Ammon's horn (tissue), 1 donor: ENCODE results near the gene WDR73.
A peak's percentile ranks its signal among the peaks of the same experiment; 100 is the strongest.

ENCODE experiments used
- DNase-seq: peaks from one replicate; pipeline ENCODE4 v3.0.0-alpha.2; 2016; ENCODE audit warnings: low spot score

WDR73 gene

GRCh38 chr15:84609818-84610525 is 44.1 kb downstream of the WDR73 start:
- DNase-seq, result no peak

DNA sequence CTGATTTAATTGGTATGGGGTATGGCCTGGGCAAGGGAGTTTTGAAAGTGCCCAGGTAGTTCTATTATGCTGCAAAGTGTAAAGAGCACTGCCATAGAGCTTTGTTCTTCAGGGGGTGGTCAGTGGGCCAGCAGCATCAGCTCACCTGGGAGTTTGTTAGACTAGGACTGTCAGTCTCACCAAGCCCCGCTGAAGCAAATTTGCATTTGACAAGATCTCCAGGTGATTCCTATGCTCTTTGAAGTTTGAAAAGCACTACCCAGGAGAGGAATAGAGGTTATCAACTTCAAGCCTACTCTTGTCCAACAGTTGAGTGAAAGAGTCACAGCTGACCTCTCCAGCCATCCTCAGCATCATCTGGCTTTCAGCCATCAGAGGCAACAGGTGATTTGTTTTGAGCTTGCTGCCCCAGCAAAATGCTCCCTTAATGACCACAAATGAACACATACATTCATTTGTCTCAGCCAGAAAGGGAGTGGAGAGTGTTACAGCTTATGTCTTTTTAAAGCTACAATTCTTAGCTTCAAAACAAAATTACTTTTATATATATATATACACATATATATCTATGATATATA is 45.3 kb downstream of the WDR73 start:
- DNase-seq, result no peak

GRCh38 chr15:84606653-84607120 is 47.4 kb downstream of the WDR73 start:
- DNase-seq, result no peak

DNA sequence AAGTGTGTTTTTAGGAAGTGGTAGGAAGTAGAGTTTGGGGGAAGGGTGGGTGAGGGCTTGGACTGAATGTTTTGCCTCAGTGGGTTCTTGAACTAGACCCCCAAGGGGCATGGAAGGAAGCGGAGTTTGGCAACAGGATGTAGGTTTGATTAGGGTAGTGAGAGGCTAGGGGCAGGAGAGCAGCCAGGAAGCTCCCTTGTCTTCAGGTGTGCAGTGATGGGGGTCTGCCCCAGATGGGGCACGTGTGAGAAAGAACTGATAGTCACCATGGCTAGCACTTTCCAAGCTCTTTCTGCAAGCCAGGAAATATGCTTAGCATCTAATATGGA is 48.6 kb downstream of the WDR73 start:
- DNase-seq, result no peak

DNA sequence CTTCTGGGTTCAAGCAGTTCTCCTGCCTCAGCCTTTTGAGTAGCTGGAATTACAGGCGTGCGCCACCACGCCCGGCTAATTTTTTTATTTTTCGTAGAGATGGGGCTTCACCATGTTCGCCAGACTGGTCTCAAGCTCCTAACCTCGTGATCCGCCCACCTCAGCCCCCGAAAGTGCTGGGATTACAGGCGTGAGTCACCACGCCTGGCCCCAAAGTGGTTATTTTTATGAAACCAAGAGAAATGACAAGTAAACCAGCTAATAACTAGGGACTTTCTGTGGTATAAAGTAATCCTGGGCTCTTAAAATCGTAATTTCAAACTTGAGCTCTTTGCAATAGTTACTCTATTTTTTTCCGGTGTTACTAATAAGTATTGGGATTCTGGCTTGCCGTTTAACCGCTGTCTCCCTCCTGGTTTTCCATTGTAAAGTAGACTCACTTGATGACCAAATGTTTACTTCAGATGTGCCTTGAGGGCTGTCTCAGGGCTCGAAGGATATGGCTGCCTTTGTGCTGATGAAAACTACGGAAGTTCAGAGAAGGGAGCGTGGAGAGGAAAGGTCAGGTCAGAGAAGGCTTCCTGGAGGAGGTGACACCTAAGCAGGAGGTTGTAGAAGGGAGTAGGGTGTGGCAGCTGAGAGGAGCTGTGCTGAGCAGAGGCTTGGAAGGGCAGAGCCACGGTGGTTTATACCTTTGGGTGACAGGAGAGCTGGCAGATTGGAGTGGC is 49.1 kb downstream of the WDR73 start:
- peak; percentile 34 for DNase-seq

DNA sequence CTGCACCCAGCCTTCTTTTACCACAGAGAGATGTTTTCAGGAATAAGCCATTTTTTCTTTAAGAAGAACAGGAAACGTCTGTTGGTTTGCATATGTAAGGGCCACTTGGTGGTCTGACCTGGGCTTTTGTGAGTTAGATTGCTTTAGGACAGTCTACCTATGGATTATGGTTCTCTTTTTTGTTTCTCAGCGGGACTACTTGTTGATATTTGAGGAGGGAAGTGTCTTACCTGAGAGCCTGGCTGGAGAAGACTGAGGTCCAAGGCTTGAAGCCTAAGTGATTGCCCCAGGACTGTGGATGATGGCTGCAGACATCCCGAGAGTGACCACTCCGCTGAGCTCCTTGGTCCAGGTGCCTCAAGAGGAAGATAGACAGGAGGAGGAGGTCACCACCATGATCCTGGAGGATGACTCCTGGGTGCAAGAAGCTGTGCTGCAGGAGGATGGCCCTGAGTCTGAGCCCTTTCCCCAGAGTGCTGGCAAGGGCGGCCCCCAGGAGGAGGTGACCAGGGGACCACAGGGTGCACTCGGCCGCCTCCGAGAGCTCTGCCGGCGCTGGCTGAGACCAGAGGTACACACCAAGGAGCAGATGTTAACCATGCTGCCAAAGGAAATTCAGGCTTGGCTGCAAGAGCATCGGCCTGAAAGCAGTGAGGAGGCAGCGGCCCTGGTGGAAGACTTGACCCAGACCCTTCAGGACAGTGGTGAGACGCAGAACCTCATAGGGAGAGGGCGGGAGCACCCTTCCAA is 50.3 kb downstream of the WDR73 start:
- DNase-seq, result no peak

DNA sequence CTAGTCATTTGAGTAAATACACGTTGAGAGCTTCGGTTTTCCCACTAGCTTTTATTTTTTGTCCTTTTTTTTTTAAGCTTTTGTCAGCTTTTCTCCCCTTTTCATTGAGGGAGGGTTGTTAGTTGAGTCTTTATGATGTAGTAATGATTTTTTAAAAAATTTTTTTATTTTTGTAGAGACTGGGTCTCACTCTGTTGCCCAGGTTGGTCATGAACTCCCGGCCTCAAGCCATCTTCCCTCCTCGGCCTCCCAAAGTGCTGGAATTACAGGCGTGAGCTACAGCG is 52.6 kb downstream of the WDR73 start:
- DNase-seq, result no peak

DNA sequence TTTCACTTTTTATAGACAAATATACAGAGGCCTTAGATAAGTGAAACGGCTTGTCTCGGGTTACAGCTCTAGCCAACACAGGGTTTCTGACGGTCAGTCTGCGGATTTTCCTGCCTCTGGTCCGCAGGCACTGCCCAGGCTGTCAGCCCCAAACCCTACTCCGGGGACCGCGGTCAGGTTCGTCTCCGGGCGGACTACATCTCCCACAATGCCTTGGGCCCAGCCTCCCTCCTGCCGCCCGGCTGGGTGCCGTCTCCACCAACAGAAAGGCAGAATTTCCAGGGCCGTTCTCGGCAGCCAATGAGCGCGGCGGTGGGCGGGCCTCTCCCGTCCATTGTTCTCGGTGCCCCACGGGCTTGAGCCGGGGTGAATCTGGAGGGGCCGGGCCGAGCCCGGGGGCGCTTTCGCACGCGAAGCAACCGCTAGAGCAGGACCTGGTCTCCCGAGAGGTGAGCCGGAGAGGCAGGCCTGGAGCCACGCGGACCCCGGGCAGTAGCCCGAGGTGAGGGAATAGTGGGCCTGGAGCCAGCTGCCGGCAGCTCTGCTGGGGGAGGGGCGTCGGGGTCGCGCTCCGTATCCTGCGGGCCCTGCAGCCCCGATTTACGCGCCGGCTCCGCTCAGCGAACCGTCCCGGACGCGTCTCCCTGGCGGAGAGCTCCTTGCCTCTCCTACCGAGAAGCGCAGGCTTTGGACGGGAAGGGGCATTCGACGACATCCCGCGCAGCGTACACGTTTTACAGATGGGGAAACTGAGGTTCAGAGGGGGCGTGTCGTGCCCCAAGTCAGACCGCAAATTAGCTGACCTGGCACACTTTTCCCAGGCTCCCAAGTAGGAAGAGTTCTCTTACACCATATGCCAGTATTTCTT is 53.2 kb downstream of the WDR73 start, which contains the start of gene ZSCAN2:
Gene ZSCAN2, plus strand, starts transcription at position 323 of the 868 bp plus-strand sequence. CDS start 2,919 bp downstream, outside the sequence.
- DNase-seq, result peak; percentile 98

GRCh38 chr15:84600331-84600686 is 53.8 kb downstream of the WDR73 start:
- peak; percentile 75 for DNase-seq

GRCh38 chr15:84599906-84600305 is 54.2 kb downstream of the WDR73 start:
- DNase-seq, result no peak

DNA sequence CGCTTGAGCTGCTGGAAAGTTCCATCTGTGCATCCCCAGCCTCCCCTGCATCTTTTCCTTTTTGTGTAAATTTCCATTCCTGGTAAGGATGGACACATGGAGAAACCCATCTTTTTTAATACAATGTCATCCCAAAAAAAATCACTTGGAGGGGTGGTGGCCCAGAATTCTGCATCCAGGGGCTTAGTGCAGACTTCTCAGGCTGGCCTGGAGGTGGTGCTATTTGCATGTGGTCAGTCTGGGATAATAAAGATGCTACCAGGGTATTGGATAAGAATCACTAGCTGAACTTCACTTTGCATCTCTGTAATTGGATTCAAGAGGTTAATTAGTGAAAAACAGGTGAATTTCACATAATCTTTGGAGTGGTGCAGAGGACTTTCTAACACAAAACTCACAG is 55.1 kb downstream of the WDR73 start:
- peak; percentile 72 for DNase-seq

DNA sequence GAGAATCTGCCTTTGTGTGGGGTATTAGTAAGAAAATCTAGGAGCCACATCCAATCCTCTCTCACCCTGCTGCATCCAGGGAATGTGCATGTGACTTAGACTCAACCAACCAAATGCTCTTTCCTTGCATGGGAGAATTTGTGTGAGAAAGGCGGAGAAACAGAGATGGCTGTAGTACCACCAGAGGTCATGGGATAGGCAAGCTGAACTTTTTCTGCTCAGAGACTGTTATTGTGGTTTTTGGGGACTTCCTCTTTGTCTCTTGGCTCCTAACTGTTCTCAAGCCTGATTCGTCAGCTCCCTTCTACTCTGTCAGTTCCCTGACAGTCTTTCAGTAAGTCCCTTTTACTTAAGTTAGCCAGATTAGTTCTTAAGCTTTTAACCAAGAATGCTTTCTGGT is 55.8 kb downstream of the WDR73 start:
- peak; percentile 65 for DNase-seq

DNA sequence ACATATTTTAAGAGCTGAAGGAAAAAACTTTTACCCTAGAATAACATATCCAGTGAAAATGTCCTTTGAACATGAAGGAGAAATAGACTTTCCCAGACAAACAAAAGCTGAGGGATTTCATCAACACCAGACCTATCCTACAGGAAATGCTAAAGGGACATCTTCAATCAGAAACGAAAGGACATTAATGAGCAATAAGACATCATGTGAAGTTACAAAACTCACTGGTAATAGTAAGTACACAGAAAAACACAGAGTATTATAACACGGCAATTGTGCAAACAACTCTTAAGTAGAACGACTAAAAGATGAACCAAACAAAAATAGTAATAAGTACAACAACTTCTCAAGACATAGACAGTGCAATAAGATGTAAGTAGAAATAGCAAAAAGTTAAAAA is 56.8 kb downstream of the WDR73 start:
- DNase-seq, result no peak

- peak; percentile 46 for DNase-seq
Measured at GRCh38 chr15:84595660-84596059, 58.4 kb downstream of the WDR73 start.

DNA sequence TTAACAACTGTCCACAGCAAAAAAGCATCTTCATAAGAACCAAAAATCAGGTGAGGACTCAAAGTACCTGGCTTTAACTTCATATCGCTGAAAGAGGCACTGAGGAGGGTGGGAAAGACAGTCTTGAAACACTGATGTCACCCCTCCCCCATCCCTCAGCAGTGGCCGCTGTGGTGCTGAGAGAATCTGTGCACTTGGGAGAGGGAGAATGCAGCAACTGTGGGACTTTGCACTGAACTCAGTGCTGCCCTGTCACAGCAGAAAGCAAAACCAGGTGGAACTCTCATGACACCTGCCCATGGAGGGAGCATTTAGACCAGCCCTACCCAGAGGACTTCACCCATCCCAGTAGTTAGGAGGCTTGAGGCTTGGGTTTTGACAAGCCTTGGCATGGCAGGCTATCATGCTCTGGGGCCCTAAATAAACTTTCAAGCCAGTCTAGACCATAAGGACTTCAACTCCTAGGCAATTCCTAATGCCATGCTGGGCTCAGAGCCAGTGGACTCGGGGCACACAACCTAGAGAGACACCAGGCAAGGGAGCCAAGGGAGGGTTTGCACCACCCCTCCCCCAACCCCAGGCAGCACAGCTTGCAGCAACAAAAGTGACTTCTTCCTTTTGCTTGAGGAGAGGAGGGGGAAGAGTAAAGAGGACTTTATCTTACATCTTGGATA is 59.3 kb downstream of the WDR73 start:
- no peak for DNase-seq

DNA sequence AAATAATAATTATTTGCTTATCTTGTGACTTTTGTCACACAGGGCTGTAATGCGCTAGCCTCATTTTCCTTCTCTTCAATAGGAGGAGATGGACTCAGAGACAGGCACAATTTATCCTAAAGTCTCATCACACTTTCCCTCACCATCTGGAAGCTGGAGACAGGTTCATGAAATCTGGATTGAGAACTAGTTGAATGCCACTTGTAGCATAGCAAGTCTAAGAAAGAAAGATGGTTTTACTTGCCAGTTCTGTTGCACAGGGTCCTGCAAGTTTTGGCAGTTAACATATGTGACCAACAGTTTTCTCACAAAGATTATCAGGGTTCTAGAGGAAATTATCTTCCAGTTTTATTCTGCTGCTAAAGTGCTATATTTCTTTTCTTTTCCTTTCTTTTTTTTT is 62.3 kb downstream of the WDR73 start:
- no peak for DNase-seq

GRCh38 chr15:84590406-84590805 is 63.7 kb downstream of the WDR73 start:
- no peak for DNase-seq
